Type B pancreatic cell (in vitro differentiated cells): ENCODE results near the gene BMP10. TPM values are rescaled to one million over a fixed set of nuclear protein-coding genes. Genes with fewer than 3 reads are reported as not detected.

ENCODE experiments used
- DNase-seq: peaks from one replicate; pipeline ENCODE4 v3.0.0; 2021; ENCODE audit warnings: mixed read lengths; ENCODE audit not compliant: unreplicated experiment; ENCODE audit errors: extremely low spot score
- H3K27ac Mint-ChIP-seq: 2 replicates; pipeline ENCODE4 v1.8.0; 2021; ENCODE audit warnings: mild to moderate bottlenecking, mixed read lengths
- H3K27me3 Mint-ChIP-seq: 2 replicates; pipeline ENCODE4 v1.8.0; 2021; ENCODE audit warnings: mixed read lengths
- H3K36me3 Mint-ChIP-seq: 2 replicates; pipeline ENCODE4 v1.8.0; 2021; ENCODE audit warnings: mixed read lengths
- H3K4me1 Mint-ChIP-seq: one replicate; pipeline ENCODE4 v1.8.0; 2021; ENCODE audit warnings: mixed read lengths; ENCODE audit not compliant: unreplicated experiment
- H3K4me3 Mint-ChIP-seq: 2 replicates; pipeline ENCODE4 v1.8.0; 2021; ENCODE audit warnings: mild to moderate bottlenecking, mixed read lengths
- H3K9me3 Mint-ChIP-seq: 2 replicates; pipeline ENCODE4 v1.8.0; 2021; ENCODE audit warnings: mixed read lengths
- CTCF ChIP-seq: fragments of 200-600 bp; sonication (generic); conservative IDR thresholded peaks from 2 replicates; pipeline ENCODE4 v1.5.0; 2021; ENCODE audit warnings: antibody characterized with exemption, mild to moderate bottlenecking
- total RNA-seq: library from RNA; stranded (reverse); gene quantifications from 2 replicates; pipeline ENCODE4 v1.2.1, GENCODE V29; 2021; ENCODE audit warnings: low replicate concordance

The BMP10 gene
- total RNA-seq, 1 donor from 2014 or later = 0.36 TPM

GRCh38 chr2:68879296-68879695, 8.1 kb upstream of the BMP10 start:
- Mint-ChIP-seq H3K27me3 (peaks cover 15% of the 10 kb centered on the region), H3K27ac (no peak overlapping the region), H3K4me3 (no peak overlapping the region), H3K4me1 (peaks cover 20% of the 10 kb centered on the region), H3K36me3 (no peaks in the 10 kb centered on the region), H3K9me3 (no peaks in the 10 kb centered on the region)
- TF ChIP-seq CTCF = no peak
- no peak for DNase-seq

- no peak overlapping the region for H3K4me3 Mint-ChIP-seq
- no peaks in the 10 kb centered on the region for H3K36me3 Mint-ChIP-seq
- no peak overlapping the region for H3K27ac Mint-ChIP-seq
- no peak for TF ChIP-seq CTCF
- peaks cover 15% of the 10 kb centered on the region for H3K27me3 Mint-ChIP-seq
- peaks cover 20% of the 10 kb centered on the region for H3K4me1 Mint-ChIP-seq
- no peak for DNase-seq
- H3K9me3 Mint-ChIP-seq = no peaks in the 10 kb centered on the region
Measured at GRCh38 chr2:68878753-68879152, 7.6 kb upstream of the BMP10 start.

GRCh38 chr2:68878071-68878711, 7.0 kb upstream of the BMP10 start:
- Mint-ChIP-seq H3K4me1 (peaks cover 20% of the 10 kb centered on the region), H3K36me3 (no peaks in the 10 kb centered on the region), H3K4me3 (no peak overlapping the region), H3K9me3 (no peaks in the 10 kb centered on the region), H3K27ac (no peak overlapping the region), H3K27me3 (peaks cover 15% of the 10 kb centered on the region)
- no peak for TF ChIP-seq CTCF
- no peak for DNase-seq

- Mint-ChIP-seq H3K36me3 (no peaks in the 10 kb centered on the region), H3K4me1 (peaks cover 20% of the 10 kb centered on the region), H3K27me3 (peaks cover 10% of the 10 kb centered on the region), H3K27ac (no peak overlapping the region), H3K9me3 (no peaks in the 10 kb centered on the region), H3K4me3 (no peak overlapping the region)
- DNase-seq = no peak
- TF ChIP-seq CTCF = no peak
Measured at GRCh38 chr2:68877079-68877772, 6.0 kb upstream of the BMP10 start.

GRCh38 chr2:68870215-68870614, 982 bp downstream of the BMP10 start:
- Mint-ChIP-seq H3K27ac (no peak overlapping the region), H3K4me1 (no peaks in the 10 kb centered on the region), H3K27me3 (no peaks in the 10 kb centered on the region), H3K36me3 (no peaks in the 10 kb centered on the region), H3K4me3 (no peak overlapping the region), H3K9me3 (no peaks in the 10 kb centered on the region)
- no peak for DNase-seq
- TF ChIP-seq CTCF = no peak
